GM18526 (cell line): ENCODE measurements around the gene MAN1C1.

Source experiments
- POLR2A ChIP-seq: IDR thresholded peaks from 3 replicates; pipeline ENCODE4 v1.6.1; 2011; ENCODE audit not compliant: insufficient read length; ENCODE audit errors: extremely low read depth

MAN1C1 gene

GRCh38 chr1:25750923-25751605, 134.5 kb downstream of the MAN1C1 start:
- TF ChIP-seq POLR2A: no peak

GRCh38 chr1:25754470-25755181, 138.0 kb downstream of the MAN1C1 start:
- no peak for TF ChIP-seq POLR2A

GRCh38 chr1:25755475-25756125, 139.0 kb downstream of the MAN1C1 start:
- TF ChIP-seq POLR2A: no peak

- no peak for TF ChIP-seq POLR2A
These were observed 139.6 kb downstream of the MAN1C1 start for GRCh38 chr1:25756215-25756614.

- no peak for TF ChIP-seq POLR2A
These were observed 140.7 kb downstream of the MAN1C1 start for GRCh38 chr1:25757151-25757845.

- no peak for TF ChIP-seq POLR2A
These were observed 141.2 kb downstream of the MAN1C1 start for GRCh38 chr1:25757846-25758185.

GRCh38 chr1:25758466-25759070, 142.0 kb downstream of the MAN1C1 start:
- no peak for TF ChIP-seq POLR2A

- no peak for TF ChIP-seq POLR2A
These were observed 143.6 kb downstream of the MAN1C1 start for GRCh38 chr1:25760122-25760719.

GRCh38 chr1:25760871-25761270, 144.3 kb downstream of the MAN1C1 start:
- no peak for TF ChIP-seq POLR2A

- TF ChIP-seq POLR2A: no peak
These were observed 146.9 kb downstream of the MAN1C1 start for GRCh38 chr1:25763493-25763892.

GRCh38 chr1:25765136-25765922, 148.7 kb downstream of the MAN1C1 start:
- no peak for TF ChIP-seq POLR2A

- no peak for TF ChIP-seq POLR2A
These were observed 149.5 kb downstream of the MAN1C1 start for GRCh38 chr1:25765923-25766589.

- TF ChIP-seq POLR2A: no peak
These were observed 150.3 kb downstream of the MAN1C1 start for GRCh38 chr1:25766721-25767436.
